Stimulated activated naive CD4-positive, alpha-beta T cell (primary cell): Measurements from ENCODE around the gene ATG2A.

Experiments
- DNase-seq, 6 experiments: peaks; one replicate each; lab custom pipeline; 2025; lab: John Stamatoyannopoulos, UW

Gene ATG2A

DNA sequence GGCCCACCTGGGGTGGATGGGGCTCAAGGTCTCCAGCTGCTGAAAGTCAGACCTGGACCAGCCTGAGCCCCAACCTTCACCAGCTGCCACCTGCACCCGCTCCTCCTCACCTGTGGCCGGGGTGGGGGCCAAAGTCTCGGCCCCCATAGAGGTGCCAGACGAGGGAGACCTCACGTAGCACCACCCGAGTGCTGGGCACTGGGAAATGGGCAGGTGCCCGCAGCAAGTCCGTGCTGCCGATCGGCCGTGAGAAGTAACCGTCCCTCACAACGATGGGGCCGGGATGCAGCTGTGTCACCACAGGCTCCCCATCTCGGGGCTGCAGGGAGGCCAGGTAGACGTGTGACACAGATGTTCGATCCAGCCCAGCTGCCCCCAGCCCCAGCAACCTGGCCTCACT is 16.2 kb downstream of the ATG2A start:
- DNase-seq, result no peak

DNA sequence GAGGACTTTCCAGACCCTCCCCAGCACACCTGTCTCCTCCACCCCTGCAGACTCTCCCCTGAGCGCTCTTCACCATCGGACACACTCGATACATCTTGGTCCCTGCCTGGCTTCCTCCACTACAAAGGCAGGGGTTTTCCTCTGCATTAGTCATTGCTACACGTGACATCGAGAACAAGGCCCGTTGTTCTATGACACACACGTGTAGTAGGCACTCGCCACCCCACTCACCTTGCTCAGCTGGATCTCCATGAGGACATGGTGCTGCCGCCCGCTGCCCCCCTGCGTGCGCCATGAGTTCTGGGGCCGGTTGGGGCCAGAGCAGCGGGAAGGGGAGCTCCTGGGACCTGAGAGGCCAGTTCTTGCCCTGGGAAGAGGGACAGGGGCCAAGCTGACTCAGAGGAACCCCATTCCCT is 16.7 kb downstream of the ATG2A start:
- peak; percentile 18 to 50 (median 25) for DNase-seq

DNA sequence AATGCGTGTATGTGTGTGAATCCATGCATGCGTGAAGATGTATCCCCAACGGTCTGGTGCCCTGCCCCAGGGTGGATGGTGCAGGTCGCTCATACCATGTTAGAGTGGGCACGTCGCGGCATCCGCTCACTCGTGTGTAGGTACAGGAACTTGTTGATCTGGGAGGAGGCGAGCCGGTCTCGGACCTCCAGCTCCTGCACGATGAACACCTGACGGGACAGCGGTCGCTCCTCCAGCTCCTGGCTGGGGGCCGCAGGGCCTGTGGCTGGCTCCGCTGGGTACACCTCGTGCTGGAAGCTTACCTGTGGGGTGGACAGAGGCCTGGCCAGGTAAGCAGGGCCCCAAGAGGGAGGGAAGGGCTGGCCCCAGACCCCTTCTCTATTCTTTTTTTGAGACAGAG is 18.5 kb downstream of the ATG2A start:
- no peak for DNase-seq

DNA sequence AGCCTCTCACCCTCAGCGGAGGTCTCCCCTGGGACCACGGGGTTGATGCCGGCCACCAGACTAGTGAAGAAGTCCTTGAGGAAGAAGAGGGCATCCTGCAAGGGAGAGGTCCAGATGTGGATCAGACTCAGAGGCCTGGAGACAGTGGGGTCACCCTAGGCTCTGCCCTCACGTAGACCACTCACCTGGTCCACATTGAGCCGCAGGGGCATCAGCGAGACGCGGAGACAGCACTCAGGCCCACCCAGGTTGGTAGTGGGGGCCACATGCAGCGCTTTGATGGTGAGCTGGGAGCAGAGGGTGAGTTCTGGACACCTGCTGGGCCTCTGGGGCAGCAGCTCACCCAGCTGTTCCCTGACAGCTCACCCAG is 18.9 kb downstream of the ATG2A start:
- DNase-seq, result no peak

DNA sequence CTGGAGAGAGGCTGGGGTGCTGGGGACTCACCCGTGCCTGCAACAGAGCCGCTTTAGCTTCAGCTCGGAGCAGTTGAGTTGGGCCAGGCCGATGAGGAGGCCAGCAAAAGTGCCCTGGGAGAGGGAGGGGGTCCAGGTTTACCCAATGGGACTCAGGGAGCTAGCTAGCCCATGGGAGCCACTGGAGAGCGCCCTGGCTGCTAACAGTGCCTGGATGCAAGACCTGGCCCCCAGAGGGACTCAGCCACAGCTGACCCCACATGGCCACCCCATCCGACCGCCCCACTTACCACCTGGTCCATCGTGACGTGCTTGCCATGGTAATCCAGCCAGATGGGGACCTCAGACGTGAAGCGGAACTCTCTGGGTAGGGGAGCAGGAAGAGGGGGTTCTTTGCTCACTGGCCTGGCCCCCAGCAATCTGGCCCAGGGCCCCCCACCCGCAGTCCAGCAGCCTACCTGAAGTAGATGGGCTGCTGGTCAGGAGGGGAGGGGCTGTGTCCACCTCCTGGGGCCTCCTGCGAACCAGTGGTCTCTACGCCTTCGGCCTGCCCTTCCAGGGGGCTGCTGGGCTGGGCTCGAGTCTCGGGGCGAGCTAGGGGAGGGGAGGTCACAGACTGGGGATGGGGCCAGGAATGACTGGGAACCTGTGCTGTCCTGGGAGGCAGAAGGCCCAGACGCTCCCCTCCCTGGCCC is 19.5 kb downstream of the ATG2A start:
- DNase-seq, result no peak

DNA sequence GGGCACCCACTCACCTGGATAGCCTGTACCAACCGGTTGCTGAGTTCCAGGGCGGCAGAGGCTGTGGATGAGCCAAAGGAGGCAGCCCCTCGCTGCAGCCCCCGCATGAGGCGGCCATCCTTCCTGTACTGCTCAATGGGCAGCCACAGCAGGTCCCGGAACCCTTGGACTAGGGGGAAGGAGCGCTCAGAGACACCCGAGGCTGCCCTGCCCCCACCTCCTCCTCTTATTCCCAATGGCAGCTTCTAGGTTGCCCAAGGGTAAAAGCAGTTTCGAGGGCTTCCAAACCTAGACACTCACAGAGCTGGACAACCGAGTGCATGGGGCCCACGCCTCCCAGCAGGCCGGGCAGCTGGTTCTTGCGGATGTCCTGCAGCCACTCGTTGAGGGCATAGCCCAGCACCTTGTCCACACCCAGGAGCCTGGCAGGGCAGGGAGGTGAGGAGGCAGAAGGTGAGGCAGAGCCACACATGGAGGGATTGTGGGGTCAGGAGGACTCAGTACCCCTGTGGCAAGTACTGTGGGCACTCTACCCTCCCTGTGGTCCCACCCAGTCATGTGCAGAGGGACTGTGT is 20.5 kb downstream of the ATG2A start:
- DNase-seq, result no peak

DNA sequence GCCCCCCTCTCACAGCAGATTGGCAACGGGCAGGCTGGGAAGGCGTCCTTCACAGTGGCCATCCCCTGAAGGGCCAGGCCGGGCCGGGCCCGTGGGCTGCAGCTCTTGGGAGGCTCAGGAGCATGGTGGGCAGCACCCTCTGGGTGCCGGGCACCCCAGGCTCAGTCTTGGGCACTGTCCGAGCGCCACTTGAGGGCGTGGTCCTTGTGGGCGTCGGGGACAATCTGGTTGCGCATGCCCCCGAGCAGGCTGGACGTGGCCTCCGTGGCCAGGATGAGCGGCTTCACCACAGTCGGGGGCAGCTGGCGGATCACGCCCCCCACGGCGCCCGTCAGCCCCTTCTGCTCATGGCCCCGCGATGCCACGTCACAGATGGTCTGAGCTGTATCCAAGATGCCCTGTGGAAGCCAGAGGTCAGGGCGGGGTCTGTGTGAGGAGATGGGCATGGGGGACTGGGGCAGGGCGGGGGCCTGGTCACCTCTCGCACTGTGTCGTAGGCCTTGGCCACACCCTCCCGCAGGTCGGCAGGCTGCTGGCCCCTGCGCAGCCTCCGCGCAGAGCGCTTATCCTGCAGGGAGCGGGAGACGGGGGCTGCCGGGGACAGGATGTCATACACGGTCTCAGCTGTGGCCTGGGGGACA is 22.1 kb downstream of the ATG2A start:
- DNase-seq, result no peak

DNA sequence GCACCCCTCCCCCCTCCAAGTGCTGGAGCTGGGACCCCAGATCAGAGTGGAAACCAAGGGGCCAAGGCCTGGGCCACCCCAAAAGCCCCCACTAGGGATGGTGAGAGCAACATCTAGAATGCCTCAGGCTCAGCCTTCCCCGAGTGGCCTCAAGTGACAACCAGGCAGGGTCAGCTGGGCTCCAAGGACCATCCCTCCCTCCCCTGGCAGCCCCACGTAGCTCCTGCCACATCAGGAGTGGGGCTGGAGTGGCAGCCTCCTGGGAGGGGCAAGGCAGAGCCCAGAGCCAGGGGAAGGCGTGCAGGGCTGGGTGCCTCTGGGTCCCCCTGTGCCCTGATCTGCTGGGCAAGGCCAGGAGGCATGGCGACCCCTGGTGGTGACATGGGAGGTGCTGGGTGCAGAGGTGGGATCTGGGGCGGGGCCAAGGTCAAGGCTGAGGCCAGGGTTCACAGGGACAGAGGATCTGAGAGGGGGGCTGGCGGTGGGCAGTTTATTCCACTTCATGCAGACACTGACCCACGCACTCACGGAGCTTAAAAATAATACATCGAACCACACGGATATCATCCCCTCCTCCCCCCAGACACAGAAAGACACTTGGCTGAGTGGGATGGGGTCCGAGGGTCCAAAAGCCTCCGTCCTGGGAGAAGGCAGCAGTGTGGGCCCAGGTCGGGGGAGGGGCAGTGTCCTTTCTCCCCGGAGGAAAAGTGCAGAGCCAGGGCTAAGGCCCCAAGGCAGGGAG is 22.8 kb downstream of the ATG2A start:
- peak; percentile 69 to 89 (median 86) for DNase-seq

DNA sequence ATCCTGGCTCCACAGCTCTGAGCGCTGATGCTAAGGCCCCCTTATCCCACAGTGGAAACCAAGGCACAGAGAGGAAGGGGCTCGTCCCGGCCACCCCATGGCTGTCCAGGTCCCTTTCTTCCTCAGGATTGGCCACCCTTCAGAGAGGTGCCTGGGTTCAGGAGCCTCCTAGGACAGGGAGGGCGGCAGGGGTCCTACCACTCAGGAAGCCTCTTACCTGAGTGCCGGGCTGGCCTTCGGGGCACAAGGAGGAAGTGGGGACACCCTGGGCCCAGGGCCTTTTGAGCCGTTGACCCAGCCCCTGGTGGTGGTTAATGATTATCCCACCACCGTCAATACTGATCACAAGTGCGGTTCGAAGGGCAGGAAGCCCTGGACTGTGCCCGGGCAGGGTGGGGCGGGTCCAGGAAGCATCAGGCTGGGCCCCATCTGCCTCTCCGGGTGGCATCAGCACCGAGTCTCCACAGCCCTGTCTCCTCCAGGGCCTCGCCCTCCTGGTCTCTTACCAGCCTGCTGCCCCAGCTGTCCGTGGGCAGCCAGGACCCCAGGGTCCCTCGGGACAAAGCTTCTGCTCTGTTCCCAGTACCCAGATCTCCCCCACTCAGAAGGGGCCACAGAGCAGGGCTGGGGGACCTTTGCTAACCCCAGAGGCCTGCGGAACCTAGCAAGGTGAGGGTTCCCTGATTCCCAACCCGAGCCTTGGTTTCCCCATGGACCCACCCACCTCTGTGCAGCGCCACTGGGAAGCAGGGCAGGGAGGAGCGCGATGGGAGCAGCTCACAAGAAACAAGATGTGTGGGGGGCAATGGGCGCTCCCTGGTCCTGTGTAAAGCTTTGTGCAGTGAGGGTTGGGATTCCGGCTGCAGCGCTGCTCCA is 23.6 kb downstream of the ATG2A start:
- DNase-seq, result no peak

DNA sequence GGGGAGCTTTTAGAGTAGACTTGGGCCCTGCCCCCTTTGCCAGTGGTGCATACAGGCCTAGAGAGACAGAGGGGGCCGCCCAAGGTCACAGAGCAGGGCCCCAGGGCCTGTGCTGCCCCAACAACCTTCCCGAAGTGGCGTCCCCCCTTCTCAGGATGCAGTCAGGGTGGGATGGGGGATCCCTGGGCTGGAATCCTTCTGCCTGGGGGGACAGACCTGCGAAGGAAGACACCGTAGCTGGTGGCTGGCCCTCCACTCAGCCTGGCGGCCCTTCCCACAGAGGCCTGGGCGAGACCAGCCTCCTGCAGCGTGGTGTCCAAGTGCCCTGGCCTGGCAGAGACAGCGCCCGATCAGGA is 24.2 kb downstream of the ATG2A start:
- no peak for DNase-seq

DNA sequence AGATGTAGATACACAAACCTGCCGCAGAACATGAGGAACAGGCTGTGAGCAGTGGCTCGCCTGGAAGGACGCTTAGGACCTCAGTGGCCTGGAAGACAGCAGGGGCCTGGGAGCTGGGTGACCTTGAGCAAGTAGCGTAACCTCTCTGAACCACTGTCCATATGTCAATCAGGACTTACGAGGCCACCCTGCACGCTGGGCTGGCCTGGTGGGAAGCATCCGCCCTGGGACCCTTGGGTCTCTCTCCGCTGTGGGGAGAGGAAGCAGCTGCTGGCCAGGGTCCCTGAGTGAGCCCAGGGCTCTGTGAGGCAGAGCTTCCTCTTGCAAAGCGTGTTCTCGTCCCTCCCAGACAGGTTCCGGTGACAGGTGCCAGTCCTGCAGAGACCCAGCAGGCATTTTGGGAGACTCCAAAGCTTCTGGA is 24.6 kb downstream of the ATG2A start:
- no peak for DNase-seq

DNA sequence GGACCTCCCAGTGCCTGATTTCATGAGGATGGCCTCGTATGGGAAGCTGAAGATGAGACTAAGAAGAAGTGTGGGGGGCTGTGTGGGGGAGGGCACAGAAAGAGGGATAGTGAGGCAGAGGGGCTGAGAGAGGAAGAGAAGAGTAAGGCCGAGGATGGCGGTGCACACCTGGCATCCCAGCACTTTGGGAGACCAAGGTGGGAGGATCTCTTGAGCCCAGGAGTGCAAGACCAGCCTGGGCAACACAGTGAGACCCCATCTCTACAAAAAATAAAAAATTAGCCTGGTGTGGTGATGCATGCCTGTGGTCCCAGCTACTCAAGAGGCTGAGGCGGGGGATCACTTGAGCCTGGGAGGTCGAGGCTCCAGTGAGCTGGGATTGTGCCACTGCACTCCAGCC is 25.1 kb downstream of the ATG2A start:
- no peak for DNase-seq

DNA sequence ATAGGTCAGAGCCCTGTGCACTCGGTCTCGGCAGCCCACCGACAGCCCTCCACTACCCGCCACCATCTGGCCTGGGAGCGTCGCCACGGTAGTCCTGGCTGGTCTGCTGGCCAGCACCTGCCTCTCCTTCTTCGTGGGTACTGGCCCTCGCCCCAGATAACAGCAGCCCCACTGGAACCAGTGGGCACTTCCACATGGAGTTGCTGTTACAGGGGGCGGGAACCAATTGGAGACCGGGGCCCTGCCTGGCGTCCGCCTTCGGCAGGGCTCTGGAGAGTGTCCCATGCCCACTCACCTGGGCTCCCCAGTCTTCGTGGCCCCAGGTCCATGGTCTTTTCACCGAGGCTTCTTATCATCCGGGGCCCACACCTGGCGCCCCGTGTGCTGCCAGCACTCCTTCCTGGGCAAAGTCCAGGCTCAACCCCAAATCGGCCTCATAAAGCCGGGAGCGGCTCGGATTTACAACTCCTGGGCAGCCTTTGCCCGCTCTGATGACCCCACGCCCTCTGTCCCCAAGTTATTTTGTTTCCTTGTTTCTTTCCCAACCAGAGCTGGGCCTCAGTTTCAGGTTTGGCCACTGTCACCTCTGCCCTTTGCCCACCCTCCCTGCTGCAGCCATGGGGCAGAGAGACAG is 25.7 kb downstream of the ATG2A start:
- DNase-seq, result no peak

DNA sequence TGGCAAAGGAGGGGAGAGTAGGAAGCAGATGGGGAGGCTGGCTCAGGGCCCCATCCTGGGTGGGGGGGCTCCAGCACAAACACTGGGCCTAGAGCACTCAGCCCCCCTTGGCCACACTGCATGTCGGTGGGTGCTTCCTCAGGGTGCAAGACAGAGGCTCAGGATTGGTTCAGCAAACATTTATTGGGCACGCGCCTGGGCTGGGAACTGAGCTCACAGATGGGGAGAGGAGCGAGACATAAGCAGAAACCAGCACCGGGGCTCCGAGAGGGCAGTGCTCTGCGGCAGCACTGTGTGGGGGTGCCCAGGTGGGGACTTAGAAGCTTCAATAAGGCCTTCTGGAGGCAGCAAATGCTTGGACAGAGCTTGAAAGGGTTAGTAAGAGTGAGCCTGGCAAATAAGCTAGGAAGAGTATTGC is 26.5 kb downstream of the ATG2A start:
- no peak for DNase-seq

DNA sequence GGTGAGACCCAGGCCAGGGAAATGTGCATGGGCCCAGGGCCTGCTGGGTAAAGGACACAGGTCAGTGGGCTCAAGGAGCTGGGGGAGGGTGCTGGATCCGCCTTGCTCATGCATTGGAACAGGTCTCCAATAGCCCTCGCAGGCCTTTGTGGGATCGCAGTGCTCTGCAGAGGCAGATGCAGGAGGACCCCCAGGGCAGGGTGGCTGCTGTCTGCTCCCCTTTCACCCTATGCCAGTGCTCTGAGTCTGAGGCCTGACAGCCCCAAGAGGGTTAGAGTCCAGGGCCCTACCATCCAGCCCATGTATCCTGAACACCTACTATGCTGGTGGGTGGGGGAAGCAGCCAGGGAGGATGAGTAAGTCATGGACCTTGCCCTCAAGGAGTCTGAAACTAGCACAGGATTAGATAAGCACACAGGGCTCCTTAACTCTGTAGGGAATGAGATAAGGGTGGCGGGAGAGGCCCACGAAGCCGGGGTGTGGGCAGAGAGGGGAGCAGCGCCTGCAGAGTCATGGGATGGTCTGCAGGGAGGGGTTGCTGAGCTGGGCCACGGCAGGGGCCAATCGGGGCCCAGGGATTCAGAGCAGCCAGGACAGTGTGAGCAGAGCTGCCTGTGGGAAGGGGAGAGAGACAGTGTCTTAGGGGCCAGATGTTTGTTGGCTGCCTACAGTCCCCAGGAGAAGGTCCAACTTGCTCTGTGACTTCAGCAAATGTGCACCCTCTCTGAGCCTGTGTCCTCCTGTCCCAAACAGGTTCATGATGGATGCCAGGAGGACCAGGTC is 28.1 kb downstream of the ATG2A start:
- no peak for DNase-seq

DNA sequence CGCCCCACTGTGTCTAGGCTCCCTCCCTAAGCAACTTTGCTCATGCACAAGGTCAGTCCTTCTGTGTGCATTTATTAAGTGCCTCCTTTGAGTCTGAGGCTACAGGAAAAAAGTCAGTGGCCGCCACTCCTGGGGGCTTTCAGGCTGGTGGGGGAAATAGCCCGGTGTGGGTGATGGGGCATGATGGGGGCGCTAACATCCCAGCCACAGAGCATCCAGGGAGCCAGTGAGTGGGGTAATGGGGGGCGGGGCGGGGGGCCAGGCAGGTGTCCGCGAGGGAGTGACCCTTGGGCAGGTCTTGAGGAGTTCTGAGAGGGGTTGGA is 28.6 kb downstream of the ATG2A start:
- no peak for DNase-seq

DNA sequence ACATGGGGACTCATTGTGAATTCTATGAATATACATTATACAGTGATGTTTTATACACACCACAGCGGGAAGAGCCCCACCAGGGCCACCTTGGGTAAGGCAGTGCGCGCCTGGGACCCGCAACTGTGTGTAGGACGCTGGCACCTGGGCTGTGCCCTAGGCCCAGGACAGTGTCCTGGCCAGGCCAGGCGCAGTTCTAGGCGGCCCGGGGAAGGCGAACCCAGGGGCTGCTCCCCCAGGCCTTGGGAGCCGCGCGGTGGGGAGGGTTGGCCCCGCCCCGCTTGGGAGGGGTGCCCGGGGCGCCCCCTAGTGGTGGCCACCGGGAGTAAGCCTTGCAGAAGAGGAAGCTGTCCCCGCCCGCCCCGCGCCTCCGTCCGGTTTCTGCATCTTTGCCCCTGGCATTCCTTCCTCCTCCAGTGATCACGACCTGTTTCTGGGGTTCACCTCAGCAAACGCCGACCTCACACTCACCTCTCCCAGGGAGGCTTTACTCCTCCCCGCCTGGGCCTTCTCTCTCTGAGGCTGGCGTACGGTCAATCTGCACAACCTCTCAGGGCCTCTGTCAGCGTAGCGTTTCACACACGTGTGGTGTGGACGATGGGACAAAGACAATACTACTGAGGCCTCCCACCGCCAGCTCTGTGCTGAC is 29.1 kb downstream of the ATG2A start:
- peak; percentile 68 to 89 (median 80) for DNase-seq

DNA sequence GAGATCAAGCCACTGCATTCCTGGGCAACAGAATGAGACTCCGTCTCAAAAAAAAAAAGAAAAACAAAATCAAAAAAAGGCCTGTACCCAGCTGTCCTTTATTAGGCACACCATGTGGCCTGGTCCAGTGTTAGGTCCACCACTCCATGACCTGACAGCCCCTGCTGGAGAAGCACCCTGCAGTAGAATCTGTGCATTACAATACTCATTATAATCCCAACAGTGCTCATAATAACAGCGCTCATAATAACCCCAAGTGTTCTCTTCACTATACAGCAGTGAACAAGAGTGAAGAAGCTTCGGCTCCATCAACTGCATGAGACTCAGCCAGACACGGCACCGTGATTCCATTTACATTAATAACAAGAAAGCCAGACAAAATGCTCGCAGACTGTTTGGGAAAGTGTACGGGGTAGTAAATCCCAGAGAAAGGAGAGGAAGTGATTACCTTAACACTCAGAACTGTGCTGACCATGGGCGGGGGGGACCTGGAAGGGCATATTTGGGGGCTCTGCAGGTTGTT is 29.7 kb downstream of the ATG2A start:
- no peak for DNase-seq

DNA sequence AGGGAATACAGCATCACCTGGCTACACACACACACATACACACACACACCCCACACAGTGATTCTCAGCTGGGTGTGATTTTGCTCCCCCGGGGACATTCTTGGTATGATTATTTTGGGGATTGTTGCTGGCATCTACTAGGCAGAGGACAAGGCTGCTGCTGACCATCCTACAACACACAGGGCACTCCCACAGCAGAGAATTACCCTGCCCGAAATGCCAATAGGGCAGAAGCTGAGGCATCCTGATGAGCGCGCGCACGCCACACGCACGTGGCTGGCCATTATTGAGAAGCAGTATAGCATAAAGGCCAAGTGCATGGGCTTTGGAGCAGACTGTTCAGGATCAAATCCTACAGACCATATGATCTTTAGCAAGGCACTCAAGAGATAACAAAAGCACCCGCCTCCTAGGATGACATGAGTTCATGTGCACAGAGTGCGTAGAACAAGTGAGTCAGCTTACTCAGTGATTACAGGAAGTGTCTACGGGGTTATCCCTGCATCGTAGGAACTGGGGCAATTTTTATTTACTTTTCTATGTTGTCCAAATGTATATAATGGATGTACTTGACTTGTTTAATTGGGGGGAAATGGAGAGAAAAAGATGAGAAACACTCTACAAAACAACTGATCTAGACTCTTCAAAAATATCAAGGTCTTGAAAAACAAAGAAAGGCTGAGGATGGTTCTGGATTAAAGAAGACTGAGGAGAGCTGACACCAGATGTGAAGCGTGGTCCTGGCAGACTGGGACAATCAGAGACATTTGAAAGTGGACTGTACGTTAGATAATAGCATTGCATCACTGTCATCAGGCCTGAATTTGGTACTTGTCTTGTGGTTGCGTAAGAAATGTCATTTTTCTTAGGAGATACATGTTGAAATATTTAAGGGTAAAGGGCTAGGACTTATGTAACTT is 31.4 kb downstream of the ATG2A start:
- DNase-seq, result peak in 1 of 6 experiments; percentile 19
